GM12891 (cell line): ENCODE data around the gene KIFC3.

Source experiments
- DNase-seq: peaks from one replicate; pipeline ENCODE4 v3.0.0; 2011; ENCODE audit warnings: low spot score; ENCODE audit not compliant: insufficient read length
- FAIRE-seq: peaks from 2 replicates; lab custom pipeline; 2011; peaks lifted over from hg19 to GRCh38; lab: Jason Lieb, UNC
- PAX5 ChIP-seq: IDR thresholded peaks from 2 replicates; pipeline ENCODE4 v1.6.1; 2011; ENCODE audit warnings: low read length, moderate library complexity, mild to moderate bottlenecking; ENCODE audit not compliant: insufficient read depth, severe bottlenecking
- POLR2A ChIP-seq: IDR thresholded peaks from 2 replicates; pipeline ENCODE4 v1.6.1; 2011; ENCODE audit warnings: low read depth, low read length, control low read depth
- POLR2AphosphoS5 ChIP-seq: IDR thresholded peaks from 2 replicates; pipeline ENCODE4 v1.6.1; 2011; ENCODE audit warnings: low read depth, low read length, control low read depth
- POU2F2 ChIP-seq: IDR thresholded peaks from 2 replicates; pipeline ENCODE4 v1.6.1; 2011; ENCODE audit warnings: low read depth, mild to moderate bottlenecking, control low read depth, low read length, moderate library complexity
- SPI1 ChIP-seq: IDR thresholded peaks from 2 replicates; pipeline ENCODE4 v1.6.1; 2011; ENCODE audit warnings: low read depth, low read length, control low read depth
- TAF1 ChIP-seq: IDR thresholded peaks from 2 replicates; pipeline ENCODE4 v1.6.1; 2011; ENCODE audit warnings: low read depth, low read length, control low read depth

KIFC3 gene

DNA sequence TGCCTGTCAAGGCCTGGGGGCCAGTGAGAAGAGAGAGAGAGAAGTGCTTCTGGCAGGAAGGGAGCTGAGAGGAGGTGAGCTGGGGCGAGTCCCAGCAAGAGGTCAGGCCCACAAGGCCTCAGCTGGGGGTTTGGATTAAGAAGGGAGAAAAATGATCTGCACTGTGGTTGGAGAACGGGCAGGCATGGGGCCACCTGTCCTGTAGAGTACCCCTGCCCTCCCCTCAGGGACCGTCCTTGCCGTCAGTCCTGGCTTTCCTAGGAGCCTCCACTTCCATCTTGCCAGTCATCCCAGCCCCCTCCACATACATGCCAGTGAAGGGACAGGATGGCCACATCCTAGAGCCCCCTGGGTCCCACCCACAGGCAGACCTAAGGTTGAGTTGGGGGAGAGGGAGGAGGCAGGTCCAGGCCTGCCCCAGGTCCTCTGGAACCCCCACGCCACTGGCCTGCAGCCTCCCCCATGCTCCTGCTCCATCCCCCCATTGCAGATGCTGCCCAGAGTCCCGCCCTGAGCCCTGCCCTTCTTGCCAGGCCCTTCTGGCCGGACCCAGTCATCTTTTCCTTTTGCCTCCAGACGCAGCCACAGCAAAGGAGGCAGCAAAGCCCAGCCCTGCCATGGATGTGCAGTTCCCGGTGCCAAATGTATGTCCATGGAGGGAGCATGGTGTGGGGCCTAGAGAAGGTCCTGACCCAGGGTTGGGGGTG is 47.8 kb downstream of the KIFC3 start:
- no peak for DNase-seq
- no peak for FAIRE-seq
- TF ChIP-seq POU2F2: no peak
- no peak for TF ChIP-seq POLR2AphosphoS5
- no peak for TF ChIP-seq PAX5
- no peak for TF ChIP-seq POLR2A

DNA sequence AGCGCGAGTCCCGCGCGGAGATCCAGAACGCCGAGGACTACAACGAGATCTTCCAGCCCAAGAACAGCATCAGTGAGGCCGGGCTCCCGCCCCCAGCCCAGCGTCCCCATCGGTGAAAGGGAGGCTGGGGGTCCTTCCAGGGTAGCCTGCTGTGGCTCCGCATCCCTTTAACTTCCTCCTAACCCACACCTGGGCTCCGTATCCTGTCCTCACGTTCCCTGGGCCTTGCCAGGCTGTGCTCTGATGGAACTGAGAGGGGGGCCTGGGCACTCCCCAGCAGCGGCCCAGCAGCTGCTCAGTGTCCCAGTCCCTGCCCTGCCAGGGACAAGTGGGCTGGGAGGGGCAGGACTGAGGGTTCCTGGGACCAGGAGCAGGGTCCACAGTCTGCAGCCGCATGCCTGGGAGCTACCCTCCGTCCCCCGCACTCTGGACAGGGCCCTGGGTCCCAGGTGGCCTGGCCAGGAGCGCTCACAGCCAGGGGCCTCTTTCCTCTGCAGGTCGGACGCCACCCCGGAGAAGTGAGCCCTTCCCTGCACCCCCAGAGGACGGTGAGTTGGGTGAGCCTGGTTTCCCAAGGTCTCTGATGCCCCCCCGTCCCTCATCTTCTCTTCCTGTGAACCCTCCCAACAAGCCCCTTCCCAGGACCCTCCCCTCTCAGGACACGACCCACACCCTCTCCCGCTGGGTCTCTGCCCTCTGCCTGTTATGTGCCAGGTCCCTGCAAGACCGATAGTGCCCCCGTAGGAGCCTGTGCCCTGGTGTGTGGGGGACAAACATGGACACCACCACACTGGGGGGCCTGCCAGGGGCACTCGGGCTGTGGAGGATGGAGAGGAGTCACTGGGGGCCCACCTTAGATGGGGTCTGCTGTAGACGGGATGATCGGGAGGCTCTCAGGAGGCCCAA is 48.6 kb downstream of the KIFC3 start:
- no peak for TF ChIP-seq SPI1
- TF ChIP-seq PAX5: no peak
- no peak for TF ChIP-seq POLR2A
- TF ChIP-seq POLR2AphosphoS5: no peak
- no peak for TF ChIP-seq POU2F2
- TF ChIP-seq TAF1: no peak
- FAIRE-seq: no peak
- no peak for DNase-seq

DNA sequence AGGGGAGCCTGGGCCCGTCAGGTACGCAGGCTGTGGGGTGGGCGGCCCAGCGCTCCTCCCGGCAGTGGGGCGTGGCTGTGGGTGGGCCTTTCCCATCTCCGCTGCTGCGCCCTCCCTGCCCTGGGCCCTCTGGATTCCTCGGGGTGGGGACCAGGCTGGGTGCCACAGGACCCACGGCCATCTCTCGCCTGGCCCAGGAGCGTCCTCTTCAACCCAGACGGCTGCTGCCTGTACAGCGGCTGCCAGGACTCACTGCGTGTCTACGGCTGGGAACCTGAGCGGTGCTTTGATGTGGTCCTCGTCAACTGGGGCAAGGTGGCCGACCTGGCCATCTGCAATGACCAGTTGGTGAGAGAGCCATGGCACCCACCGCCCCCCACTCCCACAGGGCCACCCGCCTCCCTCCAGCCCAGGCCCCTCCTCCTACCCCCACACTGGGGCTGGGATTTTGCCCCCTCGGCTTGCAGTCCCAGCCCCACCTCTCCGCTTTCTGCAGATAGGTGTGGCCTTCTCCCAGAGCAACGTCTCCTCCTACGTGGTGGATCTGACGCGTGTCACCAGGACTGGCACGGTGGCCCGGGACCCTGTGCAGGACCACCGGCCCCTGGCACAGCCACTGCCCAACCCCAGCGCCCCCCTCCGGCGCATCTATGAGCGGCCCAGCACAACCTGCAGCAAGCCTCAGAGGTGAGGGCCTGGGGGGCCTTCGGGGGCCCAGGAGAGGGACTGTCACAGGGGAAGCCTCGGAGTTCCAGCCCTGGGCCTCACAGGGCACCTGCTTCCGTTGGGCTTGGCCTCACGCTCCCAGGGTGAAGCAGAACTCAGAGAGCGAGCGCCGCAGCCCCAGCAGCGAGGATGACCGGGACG is 49.5 kb downstream of the KIFC3 start:
- TF ChIP-seq POLR2A (no peak), POU2F2 (no peak), POLR2AphosphoS5 (no peak), TAF1 (no peak), SPI1 (no peak), PAX5 (no peak)
- DNase-seq (no peak), FAIRE-seq (no peak)

DNA sequence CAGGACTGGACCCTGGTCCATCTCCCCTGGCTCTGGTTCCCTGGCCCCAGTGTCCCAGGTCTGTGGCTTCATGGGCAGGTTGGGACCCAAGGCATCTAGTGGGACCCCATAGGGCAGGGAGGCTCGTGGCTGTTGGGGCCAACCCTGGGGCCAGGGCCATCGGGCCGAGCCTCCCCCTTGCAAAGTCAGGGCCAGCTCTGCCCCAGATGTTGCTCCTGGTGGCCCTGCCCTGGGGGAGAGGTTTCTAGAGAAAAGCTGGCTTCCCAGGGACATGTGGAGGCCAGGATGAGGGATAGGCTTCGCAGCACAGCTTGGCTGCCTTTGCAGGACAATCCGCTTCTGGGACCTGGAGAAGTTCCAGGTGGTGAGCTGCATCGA is 50.1 kb downstream of the KIFC3 start:
- TF ChIP-seq SPI1 (no peak), PAX5 (no peak), POLR2A (no peak), TAF1 (no peak), POU2F2 (no peak), POLR2AphosphoS5 (no peak)
- DNase-seq (no peak), FAIRE-seq (no peak)

DNA sequence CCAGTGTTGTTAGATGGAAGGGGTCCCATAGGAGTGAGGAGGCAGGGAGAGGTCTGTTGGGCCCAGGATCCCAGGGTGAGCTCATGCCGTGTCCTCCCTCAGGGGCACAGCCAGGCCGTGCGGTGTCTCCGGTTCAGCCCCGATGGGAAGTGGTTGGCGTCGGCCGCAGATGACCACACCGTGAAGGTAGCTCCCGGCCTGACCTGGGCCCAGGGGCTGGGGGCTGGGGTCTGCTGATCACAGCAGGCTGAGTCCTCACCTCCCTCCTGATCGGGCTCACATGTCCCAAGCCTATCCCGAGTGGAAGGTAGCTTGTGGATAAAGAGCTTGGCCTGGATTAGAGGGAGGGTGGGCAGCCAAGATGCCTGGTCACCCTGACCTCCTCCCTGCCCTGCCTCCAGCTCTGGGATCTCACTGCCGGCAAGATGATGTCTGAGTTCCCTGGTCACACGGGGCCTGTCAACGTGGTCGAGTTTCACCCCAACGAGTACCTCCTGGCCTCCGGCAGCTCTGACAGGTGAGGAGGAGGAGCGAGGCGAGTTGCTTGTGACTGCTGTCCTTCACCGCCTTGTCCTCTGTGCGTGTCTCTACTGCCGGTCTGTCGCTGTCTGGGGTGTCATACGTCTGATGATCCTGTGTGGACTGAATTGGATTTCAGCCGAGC is 50.6 kb downstream of the KIFC3 start:
- no peak for TF ChIP-seq POU2F2
- no peak for TF ChIP-seq TAF1
- TF ChIP-seq POLR2A: no peak
- no peak for TF ChIP-seq SPI1
- TF ChIP-seq POLR2AphosphoS5: no peak
- no peak for TF ChIP-seq PAX5
- FAIRE-seq (no peak), DNase-seq (no peak)

DNA sequence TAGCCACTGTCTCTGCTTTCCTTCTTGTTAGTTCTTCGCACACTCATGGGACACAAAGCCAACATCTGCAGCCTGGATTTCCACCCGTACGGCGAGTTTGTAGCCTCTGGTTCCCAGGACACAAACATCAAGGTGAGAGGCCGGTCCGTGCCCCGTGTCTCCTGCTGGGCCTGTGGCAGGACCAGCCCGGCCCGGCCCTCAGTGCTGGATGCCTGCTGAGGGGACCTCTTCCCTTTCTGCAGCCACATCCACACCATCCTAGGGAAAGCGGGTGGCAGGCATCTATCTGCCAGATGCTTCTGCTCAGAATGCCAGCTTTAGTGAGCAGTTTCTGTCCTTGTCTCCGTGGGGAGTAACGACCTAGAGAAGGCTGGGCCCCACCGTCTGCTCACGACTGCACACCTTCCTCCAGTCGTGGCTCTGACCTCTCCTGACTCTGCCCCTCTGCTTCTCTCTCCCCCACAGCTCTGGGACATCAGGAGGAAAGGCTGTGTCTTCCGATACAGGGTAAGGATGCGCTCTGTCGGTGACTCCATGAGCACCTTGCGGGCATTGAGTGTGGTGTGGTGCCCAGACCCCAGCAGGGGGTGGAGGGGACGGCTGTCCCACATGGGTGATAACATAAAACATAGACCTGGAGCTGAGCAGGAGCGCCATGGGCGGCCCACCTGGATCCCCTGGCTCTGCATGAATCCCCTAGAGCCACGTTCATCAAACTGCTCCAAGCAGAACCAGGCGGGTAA is 51.3 kb downstream of the KIFC3 start:
- FAIRE-seq (no peak), DNase-seq (no peak)
- TF ChIP-seq SPI1 (no peak), POU2F2 (no peak), TAF1 (no peak), POLR2AphosphoS5 (no peak), POLR2A (no peak), PAX5 (no peak)

DNA sequence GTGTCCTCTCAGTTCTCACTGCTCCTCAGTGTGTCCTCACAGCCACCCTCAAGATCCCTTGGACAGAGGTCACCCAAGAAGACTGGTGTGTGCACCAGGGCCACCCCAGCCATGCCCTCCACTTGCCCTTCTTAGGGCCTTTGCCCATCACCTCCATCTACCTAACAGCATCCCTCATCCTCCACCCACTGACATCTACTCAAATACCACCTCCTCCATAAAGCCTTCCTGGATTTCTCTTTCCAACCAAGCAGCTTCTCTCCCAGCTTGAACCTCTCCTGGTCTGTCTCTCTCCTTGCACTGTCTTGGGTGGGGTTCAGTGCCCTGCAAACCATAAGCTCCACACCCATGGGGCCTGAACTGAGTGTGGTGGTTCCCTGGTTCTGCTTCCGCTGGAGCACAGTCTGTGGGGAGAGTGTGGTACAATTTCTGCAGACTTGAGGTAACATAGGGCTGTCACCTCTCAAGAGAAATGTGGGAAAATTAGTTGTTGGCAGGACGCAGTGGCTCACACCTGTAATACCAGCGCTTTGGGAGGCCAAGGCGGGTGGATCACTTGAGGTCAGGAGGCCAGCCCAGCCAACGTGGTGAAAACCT is 52.3 kb downstream of the KIFC3 start:
- DNase-seq (no peak), FAIRE-seq (no peak)
- no peak for TF ChIP-seq SPI1
- no peak for TF ChIP-seq PAX5
- TF ChIP-seq POLR2AphosphoS5: no peak
- TF ChIP-seq POLR2A: no peak
- no peak for TF ChIP-seq POU2F2
- TF ChIP-seq TAF1: no peak
